Measurements from ENCODE around the gene ZNF230. TPM values are rescaled to one million over a fixed set of nuclear protein-coding genes. Genes with fewer than 3 reads are reported as not detected.
A peak's percentile ranks its signal among the peaks of the same experiment; 100 is the strongest.

ZNF230 gene
- total and polyA plus RNA-seq, 9 of the 15 experiments (the other 6 are each of a cell fraction or from before 2014, with no cell fraction given) = 1.3 to 4.0 (median 2.2) TPM

DNA sequence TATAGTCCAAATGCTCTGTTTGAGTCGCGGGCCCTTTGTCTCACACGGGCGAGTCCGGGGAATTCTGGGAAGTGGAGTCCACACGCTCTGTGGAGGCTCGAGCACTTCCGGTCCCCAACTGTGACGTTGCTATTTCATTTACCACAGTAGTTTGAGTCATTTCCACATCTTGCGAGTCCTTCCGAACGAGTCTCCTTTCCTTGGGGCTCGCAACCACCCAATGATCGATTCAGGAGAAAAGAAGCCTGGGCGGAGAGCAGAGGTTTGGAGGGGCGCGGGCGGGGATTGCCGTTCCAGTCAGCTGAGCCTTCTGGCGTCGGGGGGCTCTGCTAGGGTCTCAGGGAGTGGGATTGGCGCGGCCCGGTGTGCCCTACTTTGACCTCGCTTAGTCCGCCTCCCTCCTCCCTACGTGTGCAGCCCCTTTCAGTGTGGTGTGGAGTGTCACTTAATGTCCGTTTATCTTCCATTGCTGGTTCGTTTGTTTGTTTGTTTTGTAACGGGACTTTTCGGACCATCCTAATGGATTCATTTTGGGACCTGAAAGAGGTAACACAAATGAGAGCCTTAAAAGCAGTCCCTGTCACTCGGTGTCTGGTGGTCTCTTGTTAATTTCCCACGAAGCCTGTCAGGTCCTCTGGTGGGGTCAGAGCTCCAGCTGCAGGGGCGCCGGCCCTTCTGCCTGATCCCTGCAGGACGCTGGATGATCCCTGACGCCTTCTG is 22.6 kb downstream of the ZNF230 start, which contains the start of gene ZNF222 (continued):
- TF ChIP-seq CBX8 (IDR thresholded peaks at IDR 0.05; ENCODE audit: borderline replicate concordance, extremely low read depth, low read depth, low read length, poor library complexity, severe bottlenecking) = no peak
- no peak for TF ChIP-seq FOXA1 (IDR thresholded peaks at IDR 0.05; ENCODE audit: borderline replicate concordance)
- TF ChIP-seq ZKSCAN3 (CRISPR knock-in tag; IDR thresholded peaks at IDR 0.05) = no peak
- TF ChIP-seq SPI1 (IDR thresholded peaks at IDR 0.05; ENCODE audit: borderline replicate concordance, low read depth, low read length) = peak; percentile 48; the same call in 1 of the 2 replicates
- no peak for TF ChIP-seq ZNF121 (CRISPR knock-in tag; conservative IDR thresholded peaks at IDR 0.05)
- TF ChIP-seq, protein P1, sequence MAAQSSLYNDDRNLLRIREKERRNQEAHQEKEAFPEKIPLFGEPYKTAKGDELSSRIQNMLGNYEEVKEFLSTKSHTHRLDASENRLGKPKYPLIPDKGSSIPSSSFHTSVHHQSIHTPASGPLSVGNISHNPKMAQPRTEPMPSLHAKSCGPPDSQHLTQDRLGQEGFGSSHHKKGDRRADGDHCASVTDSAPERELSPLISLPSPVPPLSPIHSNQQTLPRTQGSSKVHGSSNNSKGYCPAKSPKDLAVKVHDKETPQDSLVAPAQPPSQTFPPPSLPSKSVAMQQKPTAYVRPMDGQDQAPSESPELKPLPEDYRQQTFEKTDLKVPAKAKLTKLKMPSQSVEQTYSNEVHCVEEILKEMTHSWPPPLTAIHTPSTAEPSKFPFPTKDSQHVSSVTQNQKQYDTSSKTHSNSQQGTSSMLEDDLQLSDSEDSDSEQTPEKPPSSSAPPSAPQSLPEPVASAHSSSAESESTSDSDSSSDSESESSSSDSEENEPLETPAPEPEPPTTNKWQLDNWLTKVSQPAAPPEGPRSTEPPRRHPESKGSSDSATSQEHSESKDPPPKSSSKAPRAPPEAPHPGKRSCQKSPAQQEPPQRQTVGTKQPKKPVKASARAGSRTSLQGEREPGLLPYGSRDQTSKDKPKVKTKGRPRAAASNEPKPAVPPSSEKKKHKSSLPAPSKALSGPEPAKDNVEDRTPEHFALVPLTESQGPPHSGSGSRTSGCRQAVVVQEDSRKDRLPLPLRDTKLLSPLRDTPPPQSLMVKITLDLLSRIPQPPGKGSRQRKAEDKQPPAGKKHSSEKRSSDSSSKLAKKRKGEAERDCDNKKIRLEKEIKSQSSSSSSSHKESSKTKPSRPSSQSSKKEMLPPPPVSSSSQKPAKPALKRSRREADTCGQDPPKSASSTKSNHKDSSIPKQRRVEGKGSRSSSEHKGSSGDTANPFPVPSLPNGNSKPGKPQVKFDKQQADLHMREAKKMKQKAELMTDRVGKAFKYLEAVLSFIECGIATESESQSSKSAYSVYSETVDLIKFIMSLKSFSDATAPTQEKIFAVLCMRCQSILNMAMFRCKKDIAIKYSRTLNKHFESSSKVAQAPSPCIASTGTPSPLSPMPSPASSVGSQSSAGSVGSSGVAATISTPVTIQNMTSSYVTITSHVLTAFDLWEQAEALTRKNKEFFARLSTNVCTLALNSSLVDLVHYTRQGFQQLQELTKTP (IDR thresholded peaks at IDR 0.05; ENCODE audit: low read depth in 1 of 2, partially characterized antibody in 2 of 2) = peak in 1 of 2 experiments; percentile 92
- TF ChIP-seq, protein P2, sequence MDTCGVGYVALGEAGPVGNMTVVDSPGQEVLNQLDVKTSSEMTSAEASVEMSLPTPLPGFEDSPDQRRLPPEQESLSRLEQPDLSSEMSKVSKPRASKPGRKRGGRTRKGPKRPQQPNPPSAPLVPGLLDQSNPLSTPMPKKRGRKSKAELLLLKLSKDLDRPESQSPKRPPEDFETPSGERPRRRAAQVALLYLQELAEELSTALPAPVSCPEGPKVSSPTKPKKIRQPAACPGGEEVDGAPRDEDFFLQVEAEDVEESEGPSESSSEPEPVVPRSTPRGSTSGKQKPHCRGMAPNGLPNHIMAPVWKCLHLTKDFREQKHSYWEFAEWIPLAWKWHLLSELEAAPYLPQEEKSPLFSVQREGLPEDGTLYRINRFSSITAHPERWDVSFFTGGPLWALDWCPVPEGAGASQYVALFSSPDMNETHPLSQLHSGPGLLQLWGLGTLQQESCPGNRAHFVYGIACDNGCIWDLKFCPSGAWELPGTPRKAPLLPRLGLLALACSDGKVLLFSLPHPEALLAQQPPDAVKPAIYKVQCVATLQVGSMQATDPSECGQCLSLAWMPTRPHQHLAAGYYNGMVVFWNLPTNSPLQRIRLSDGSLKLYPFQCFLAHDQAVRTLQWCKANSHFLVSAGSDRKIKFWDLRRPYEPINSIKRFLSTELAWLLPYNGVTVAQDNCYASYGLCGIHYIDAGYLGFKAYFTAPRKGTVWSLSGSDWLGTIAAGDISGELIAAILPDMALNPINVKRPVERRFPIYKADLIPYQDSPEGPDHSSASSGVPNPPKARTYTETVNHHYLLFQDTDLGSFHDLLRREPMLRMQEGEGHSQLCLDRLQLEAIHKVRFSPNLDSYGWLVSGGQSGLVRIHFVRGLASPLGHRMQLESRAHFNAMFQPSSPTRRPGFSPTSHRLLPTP (IDR thresholded peaks at IDR 0.05; ENCODE audit: borderline replicate concordance, extremely low read depth, insufficient read length) = no peak
- TF ChIP-seq ZNF431 (CRISPR knock-in tag; IDR thresholded peaks at IDR 0.05) = no peak
- TF ChIP-seq ZNF586 (CRISPR knock-in tag; conservative IDR thresholded peaks at IDR 0.05) = no peak
- TF ChIP-seq BRD9 (IDR thresholded peaks at IDR 0.05; ENCODE audit: low read depth, partially characterized antibody) = no peak
- TF ChIP-seq, protein P3, sequence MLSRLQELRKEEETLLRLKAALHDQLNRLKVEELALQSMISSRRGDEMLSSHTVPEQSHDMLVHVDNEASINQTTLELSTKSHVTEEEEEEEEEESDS (CRISPR knock-in tag; IDR thresholded peaks at IDR 0.05) = no peak
- TF ChIP-seq KLF1 (tag; IDR thresholded peaks at IDR 0.05) = no peak
- peak; percentile 91 for TF ChIP-seq HCFC1 (IDR thresholded peaks at IDR 0.05; ENCODE audit: low read depth, low read length)
- peak; percentile 59 for TF ChIP-seq JUND (IDR thresholded peaks at IDR 0.05; ENCODE audit: borderline replicate concordance, low read depth, low read length)
- peak; percentile 11; the same call in 1 of the 3 replicates for TF ChIP-seq JUND (tag; IDR thresholded peaks at IDR 0.05; ENCODE audit: borderline replicate concordance, low read depth, low read length)
- TF ChIP-seq, protein P4, sequence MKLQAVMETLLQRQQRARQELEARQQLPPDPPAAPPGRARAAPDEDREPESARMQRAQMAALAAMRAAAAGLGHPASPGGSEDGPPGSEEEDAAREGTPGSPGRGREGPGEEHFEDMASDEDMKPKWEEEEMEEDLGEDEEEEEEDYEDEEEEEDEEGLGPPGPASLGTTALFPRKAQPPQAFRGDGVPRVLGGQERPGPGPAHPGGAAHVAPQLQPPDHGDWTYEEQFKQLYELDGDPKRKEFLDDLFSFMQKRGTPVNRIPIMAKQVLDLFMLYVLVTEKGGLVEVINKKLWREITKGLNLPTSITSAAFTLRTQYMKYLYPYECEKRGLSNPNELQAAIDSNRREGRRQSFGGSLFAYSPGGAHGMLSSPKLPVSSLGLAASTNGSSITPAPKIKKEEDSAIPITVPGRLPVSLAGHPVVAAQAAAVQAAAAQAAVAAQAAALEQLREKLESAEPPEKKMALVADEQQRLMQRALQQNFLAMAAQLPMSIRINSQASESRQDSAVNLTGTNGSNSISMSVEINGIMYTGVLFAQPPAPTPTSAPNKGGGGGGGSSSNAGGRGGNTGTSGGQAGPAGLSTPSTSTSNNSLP (IDR thresholded peaks at IDR 0.05; ENCODE audit: borderline replicate concordance, low read depth, low read length) = no peak
- peak; percentile 91 for TF ChIP-seq ELF1 (tag; IDR thresholded peaks at IDR 0.05)

Data from K562 (cell line).